ENCODE results near the gene SSH3.

GRCh38 chr11:67304511-67305113, 1.3 kb downstream of the SSH3 start:
- no peak for TF ChIP-seq CTCF (IDR thresholded peaks at IDR 0.05 in 8 of 11, conservative IDR thresholded peaks at IDR 0.05 in 3 of 11)
- no peak for TF ChIP-seq POLR2A (IDR thresholded peaks at IDR 0.05)

All from spleen (tissue), 7 donors.